HG03457 (cell line): ENCODE measurements around the gene NMRK2.
"Not testable (repeated sequence)": the region's sequence is repeated elsewhere in the genome, so short reads cannot be mapped to it uniquely, and the experiment has no call there.

Experiments
- ATAC-seq: cut with Tn5 transposase; IDR thresholded peaks from one replicate; pipeline ENCODE4 v1.9.1; 2021; ENCODE audit warnings: moderate number of reproducible peaks; ENCODE audit not compliant: unreplicated experiment

NMRK2 gene

GRCh38 chr19:3932931-3933810 lies at the start of gene NMRK2:
TSS of gene NMRK2 (plus strand) at chr19:3933069. CDS start at chr19:3933672, 603 bp downstream.
- no peak for ATAC-seq

DNA sequence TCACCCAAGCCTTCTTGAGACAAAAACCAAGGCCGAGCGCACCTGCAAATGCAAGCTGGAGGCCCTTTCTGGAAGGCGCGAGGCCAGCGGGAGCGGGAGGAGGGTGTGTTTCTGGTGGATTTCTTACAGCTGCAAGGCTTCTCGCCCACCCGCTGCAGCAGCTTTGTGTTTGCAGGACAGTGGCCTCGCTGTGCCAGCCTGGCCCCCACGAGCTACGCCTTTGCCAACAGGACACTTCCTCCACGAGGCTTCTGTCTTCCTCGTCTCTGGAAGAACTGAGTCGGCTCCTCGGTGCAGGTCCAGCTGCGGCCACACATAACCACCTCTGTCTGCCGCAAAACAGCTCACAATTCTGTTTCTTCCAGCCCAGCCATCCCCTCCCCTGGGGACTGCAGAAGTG lies 42.3 kb upstream of the NMRK2 start:
- ATAC-seq, result no peak

- ATAC-seq, result no peak
Measured at GRCh38 chr19:3893509-3894179, 39.2 kb upstream of the NMRK2 start.

- not testable (repeated sequence) for ATAC-seq
Measured at GRCh38 chr19:3894959-3895358, 37.9 kb upstream of the NMRK2 start.

- no peak for ATAC-seq
Measured at GRCh38 chr19:3895788-3896187, 37.1 kb upstream of the NMRK2 start.

- ATAC-seq, result no peak
Measured at GRCh38 chr19:3897936-3898335, 34.9 kb upstream of the NMRK2 start.

- no peak for ATAC-seq
Measured at GRCh38 chr19:3898426-3898825, 34.4 kb upstream of the NMRK2 start.

- ATAC-seq, result no peak
Measured at GRCh38 chr19:3899531-3900294, 33.2 kb upstream of the NMRK2 start.

- no peak for ATAC-seq
Measured at GRCh38 chr19:3902317-3902973, 30.4 kb upstream of the NMRK2 start.

- no peak for ATAC-seq
Measured at GRCh38 chr19:3904233-3904632, 28.6 kb upstream of the NMRK2 start.

- ATAC-seq, result no peak
Measured at GRCh38 chr19:3907626-3908265, 25.1 kb upstream of the NMRK2 start.

GRCh38 chr19:3908266-3909054 lies 24.4 kb upstream of the NMRK2 start:
- ATAC-seq, result no peak

DNA sequence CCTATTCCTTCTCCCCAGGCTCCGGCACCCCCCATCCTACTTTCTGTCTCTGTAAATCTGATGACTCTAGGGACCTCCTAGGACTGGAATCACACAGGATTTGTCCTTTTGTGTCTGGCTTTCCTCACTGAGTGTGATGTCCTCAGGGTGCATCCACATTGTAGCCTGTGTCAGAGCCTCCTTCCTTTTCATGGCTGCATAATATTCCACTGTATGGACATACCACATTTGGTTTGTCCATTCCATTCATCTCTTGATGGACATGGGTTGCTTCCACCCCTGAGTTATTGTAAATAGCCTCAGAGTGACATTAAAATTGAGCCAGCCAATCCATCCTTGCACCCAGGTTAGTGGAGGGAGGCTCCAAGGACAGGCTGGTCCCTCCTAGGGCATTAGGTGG lies 22.8 kb upstream of the NMRK2 start:
- no peak for ATAC-seq

- ATAC-seq, result no peak
Measured at GRCh38 chr19:3914199-3914598, 18.7 kb upstream of the NMRK2 start.

- no peak for ATAC-seq
Measured at GRCh38 chr19:3916033-3916432, 16.8 kb upstream of the NMRK2 start.

DNA sequence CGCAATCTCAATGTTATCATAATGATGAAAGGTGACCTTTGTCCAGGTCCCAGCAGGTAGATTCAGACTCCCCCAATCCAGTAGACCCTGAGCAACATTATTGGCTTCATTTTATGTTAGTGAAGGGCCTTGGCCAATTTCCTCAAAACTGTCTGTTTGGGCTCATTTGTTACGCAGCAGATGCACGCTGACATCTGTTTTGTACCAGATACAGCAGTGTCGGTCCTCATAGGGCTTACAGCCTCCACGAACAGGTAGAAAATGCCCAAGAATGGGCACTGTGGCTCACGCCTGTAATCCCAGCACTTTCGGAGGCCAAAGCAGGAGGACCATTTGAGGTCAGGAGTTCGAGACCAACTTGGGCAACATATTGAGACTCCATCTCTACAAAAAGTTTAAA lies 13.1 kb upstream of the NMRK2 start:
- no peak for ATAC-seq

DNA sequence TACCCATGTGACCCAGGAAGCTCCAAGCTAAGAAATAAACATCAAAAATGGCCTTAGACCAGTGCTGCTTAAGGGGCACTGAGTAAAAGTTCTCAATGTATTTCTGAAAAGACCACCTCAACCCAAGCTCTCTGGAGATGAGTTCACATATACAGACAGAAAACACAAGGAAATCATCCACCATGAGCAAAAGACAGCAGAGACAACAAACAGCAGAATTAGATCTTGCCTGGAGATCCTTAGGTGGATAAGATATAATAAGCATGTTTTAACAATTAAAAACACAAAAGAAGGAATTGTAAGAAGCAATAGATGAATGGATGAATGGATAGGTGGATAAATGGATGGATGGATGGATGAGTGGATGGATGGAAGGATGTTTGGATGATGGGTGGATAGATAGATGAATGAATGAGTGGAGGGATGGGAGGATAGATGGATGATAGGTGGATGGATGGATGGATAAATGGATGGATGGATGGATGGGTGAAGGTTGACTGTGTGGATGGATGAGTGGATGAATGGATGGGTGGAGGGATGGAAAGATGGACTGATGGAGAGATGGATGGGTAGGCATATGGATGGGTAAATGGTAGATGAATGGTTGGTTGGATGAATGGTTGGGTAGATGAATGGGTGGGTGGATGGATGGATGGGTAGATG lies 9.6 kb upstream of the NMRK2 start:
- no peak for ATAC-seq

DNA sequence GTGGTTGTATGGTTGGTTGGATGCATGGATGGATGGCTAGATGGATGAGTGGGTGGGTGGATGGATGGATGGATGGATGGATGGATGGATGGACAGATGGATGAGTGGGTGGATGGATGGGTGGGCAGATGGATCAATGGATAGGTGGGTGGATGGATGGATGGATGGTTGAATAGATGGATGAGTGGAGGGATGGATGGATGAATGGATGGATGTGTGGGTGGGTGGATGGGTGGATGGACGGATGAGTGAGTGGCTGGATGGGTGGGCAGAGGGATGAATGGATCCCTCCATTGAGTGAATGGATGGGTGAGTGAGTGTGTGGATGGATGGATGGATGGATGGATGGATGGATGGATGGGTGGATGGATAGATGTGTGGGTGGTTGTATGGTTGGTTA lies 9.0 kb upstream of the NMRK2 start:
- ATAC-seq, result no peak

GRCh38 chr19:3931041-3931440 lies 1.8 kb upstream of the NMRK2 start:
- ATAC-seq, result no peak
